Measurements from ENCODE around the gene AGAP1. TPM values are rescaled to one million over a fixed set of nuclear protein-coding genes. Genes with fewer than 3 reads are reported as not detected.
A peak's percentile ranks its signal among the peaks of the same experiment; 100 is the strongest.

Gene AGAP1
- total and polyA plus RNA-seq, 8 donors, result 5.0 to 27.6 (median 17.4) TPM

DNA sequence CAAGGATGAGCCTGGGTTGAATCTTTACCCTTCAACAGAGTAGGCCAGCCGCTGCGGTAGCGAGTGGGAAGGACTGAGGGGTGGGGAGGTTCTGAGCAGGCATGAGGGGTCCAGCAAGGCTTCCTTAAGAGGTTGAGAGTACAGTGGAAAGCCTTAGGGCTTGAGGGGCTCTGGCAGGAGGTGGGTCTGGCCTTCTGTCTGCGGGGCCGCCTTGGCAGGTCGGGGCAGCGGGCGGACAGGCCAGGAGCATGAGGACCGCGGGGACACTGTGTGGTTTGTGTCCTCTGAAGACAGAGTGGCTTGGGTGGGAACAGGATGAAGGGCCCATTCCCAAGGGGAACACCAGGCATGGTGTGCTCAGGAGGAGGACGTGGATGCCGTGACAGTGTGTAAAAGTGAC is 250.3 kb downstream of the AGAP1 start:
- FAIRE-seq (no peak), ATAC-seq (no peak), DNase-seq (no peak)
- H3K4me1 ChIP-seq, result no peaks in the 10 kb centered on the region
- H3K36me3 ChIP-seq, result peaks cover 0 to 4% (median 0%) of the 10 kb centered on the region in 3 donors
- H3K9me3 ChIP-seq, result no peaks in the 10 kb centered on the region
- intact Hi-C loops (cut with DNase I), result loop anchor here in 2 of 3 donors (10.0 kb wide), 1 partner anchor 609 kb away; no protein-coding TSS in a partner anchor
- no peaks in the 10 kb centered on the region for H3K27me3 ChIP-seq
- no peak overlapping the region for H3K4me3 ChIP-seq
- WGBS, 2 donors, result 94 to 96% methylated on average over 12 of the region's 12 CpGs
- no peak overlapping the region for H3K27ac ChIP-seq
- TF ChIP-seq CTCF (IDR thresholded peaks at IDR 0.05), result no peak

- H3K36me3 ChIP-seq, result peaks cover 0 to 4% (median 0%) of the 10 kb centered on the region in 3 donors
- no peak overlapping the region for H3K27ac ChIP-seq
- no peak for TF ChIP-seq CTCF (IDR thresholded peaks at IDR 0.05)
- ATAC-seq (no peak), DNase-seq (no peak), FAIRE-seq (no peak)
- H3K9me3 ChIP-seq, result no peaks in the 10 kb centered on the region
- WGBS, 2 donors, result 91 to 95% methylated on average over 6 of the region's 6 CpGs
- H3K27me3 ChIP-seq, result no peaks in the 10 kb centered on the region
- no peak overlapping the region for H3K4me3 ChIP-seq
- intact Hi-C loops (cut with DNase I), result loop anchor here in 2 of 3 donors (5.0 to 10.0 kb wide), 2 partner anchors 148 to 611 kb away; no protein-coding TSS in a partner anchor
- H3K4me1 ChIP-seq, result no peaks in the 10 kb centered on the region
These were observed 251.8 kb downstream of the AGAP1 start for GRCh38 chr2:235745597-235745996.

DNA sequence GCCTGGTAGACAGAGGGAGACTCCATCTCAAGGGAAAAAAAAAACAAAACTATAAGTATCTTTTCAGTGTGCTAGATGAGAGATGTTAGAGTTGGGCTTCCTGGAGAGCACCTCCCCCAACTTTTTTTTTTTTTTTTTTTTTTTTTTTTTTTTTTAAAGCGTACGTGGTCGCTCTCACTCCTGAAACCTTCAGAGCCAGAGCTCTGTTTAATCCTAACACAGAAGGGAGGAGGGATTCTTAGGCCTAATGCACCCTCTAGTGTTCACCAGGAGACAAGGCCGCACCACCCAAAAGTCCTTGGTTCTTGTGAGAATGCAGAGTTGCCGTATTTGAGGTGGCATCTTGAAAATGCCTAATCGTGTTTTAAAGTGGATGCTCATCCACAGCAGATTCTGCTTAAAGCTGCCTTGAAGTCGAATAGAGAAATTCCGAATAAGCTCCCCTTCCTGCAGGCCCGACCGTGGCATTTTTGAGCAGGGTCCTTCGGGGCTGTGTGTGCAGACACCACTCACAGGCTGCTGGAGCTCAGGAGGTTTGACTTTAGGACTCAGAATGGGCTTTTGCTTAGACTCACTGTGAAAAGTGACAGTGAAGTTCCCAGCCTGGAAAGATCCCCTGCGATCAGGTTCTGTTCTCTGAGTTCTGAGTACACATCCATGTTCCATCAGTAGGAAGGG is 252.6 kb downstream of the AGAP1 start:
- no peaks in the 10 kb centered on the region for H3K4me1 ChIP-seq
- WGBS, 2 donors, result 36 to 38% methylated on average over 12 of the region's 12 CpGs
- FAIRE-seq (peak; percentile 37), ATAC-seq (peak; percentile 94 to 98 (median 96)), DNase-seq (peak in 4 of 6 donors; percentile 26 to 77 (median 52))
- H3K4me3 ChIP-seq, result no peak overlapping the region
- no peak overlapping the region for H3K27ac ChIP-seq
- peak; percentile 53 to 77 (median 66) for TF ChIP-seq CTCF (IDR thresholded peaks at IDR 0.05)
- H3K27me3 ChIP-seq, result no peaks in the 10 kb centered on the region
- intact Hi-C loops (cut with DNase I), result loop anchor here in 2 of 3 donors (5.0 to 10.0 kb wide), 2 partner anchors 149 to 612 kb away; no protein-coding TSS in a partner anchor
- peaks cover 0 to 4% (median 0%) of the 10 kb centered on the region in 3 donors for H3K36me3 ChIP-seq
- no peaks in the 10 kb centered on the region for H3K9me3 ChIP-seq

- no peaks in the 10 kb centered on the region for H3K4me1 ChIP-seq
- DNase-seq (no peak), FAIRE-seq (no peak), ATAC-seq (no peak)
- WGBS, 2 donors, result 90% methylated on average over 23 of the region's 23 CpGs
- peaks cover 0 to 4% (median 0%) of the 10 kb centered on the region in 3 donors for H3K36me3 ChIP-seq
- no peaks in the 10 kb centered on the region for H3K9me3 ChIP-seq
- no peak overlapping the region for H3K4me3 ChIP-seq
- TF ChIP-seq CTCF (IDR thresholded peaks at IDR 0.05), result no peak
- no peaks in the 10 kb centered on the region for H3K27me3 ChIP-seq
- intact Hi-C loops (cut with DNase I), result loop anchor here in 2 of 3 donors (5.0 to 10.0 kb wide), 2 partner anchors 150 to 612 kb away; no protein-coding TSS in a partner anchor
- no peak overlapping the region for H3K27ac ChIP-seq
These were observed 253.3 kb downstream of the AGAP1 start for GRCh38 chr2:235747001-235747785.
